Suprapubic skin (tissue), 4 donors: Measurements from ENCODE around the gene NHLRC4. TPM values are rescaled to one million over a fixed set of nuclear protein-coding genes. Genes with fewer than 3 reads are reported as not detected.

Source experiments
- DNase-seq, 2 donors: peaks; one replicate each; pipeline ENCODE4 v3.0.0-alpha.2; 2019; ENCODE audit warnings: low spot score in 2 of 2
- H3K27ac ChIP-seq: fragments of 200-600 bp; sonication (generic); one replicate; pipeline ENCODE4 v1.5.1; 2019
- H3K27me3 ChIP-seq: fragments of 200-600 bp; sonication (generic); one replicate; pipeline ENCODE4 v1.5.1; 2019
- H3K36me3 ChIP-seq: fragments of 200-600 bp; sonication (generic); one replicate; pipeline ENCODE4 v1.5.1; 2019
- H3K4me1 ChIP-seq: fragments of 200-600 bp; sonication (generic); one replicate; pipeline ENCODE4 v1.5.1; 2019
- H3K4me3 ChIP-seq: fragments of 200-600 bp; sonication (generic); one replicate; pipeline ENCODE4 v1.5.1; 2019; ENCODE audit warnings: mild to moderate bottlenecking
- H3K9me3 ChIP-seq: fragments of 200-600 bp; sonication (generic); one replicate; pipeline ENCODE4 v1.5.1; 2019
- CTCF ChIP-seq, 2 donors: fragments of 200-600 bp in 1 of 2; fragments of 450-650 bp in 1 of 2; sonication (generic) in 1 of 2; IDR thresholded peaks; one replicate each; pipeline ENCODE4 v1.5.1; 2016 to 2019; ENCODE audit warnings: antibody characterized with exemption in 2 of 2, mild to moderate bottlenecking in 1 of 2, moderate library complexity in 1 of 2
- EP300 ChIP-seq: sonication (generic); formaldehyde crosslinking; IDR thresholded peaks from one replicate; pipeline ENCODE4 v1.6.1; 2017; ENCODE audit warnings: antibody characterized with exemption
- POLR2A ChIP-seq, 2 donors: fragments of 450-650 bp; IDR thresholded peaks; one replicate each; pipeline ENCODE4 v1.6.1; 2017; ENCODE audit warnings: antibody characterized with exemption in 2 of 2, mild to moderate bottlenecking in 2 of 2, moderate library complexity in 2 of 2
- POLR2AphosphoS5 ChIP-seq, 3 donors: sonication (generic); formaldehyde crosslinking; IDR thresholded peaks; one replicate each; pipeline ENCODE4 v1.6.1; 2017; ENCODE audit warnings: antibody characterized with exemption in 3 of 3
- WGBS: methylation state at CpG from one replicate; pipeline ENCODE4 v1.1.5; 2018; 5-methylcytosine and 5-hydroxymethylcytosine counted together
- total RNA-seq, 4 donors: library from RNA; depleted of rRNA; stranded (reverse); fragments of >200 nt; gene quantifications; one replicate each; pipeline ENCODE4 v1.1.0, GENCODE V29; 2016

NHLRC4 gene
- total RNA-seq, 4 donors from 2014 or later = 0.29 to 0.79 (median 0.35) TPM

- 0% methylated on average over 1 of the region's 55 CpGs for WGBS
- no peak for DNase-seq
- Histone ChIP-seq H3K27me3 (no peaks in the 10 kb centered on the region), H3K9me3 (no peaks in the 10 kb centered on the region), H3K4me3 (peak overlapping the region; percentile 73), H3K27ac (peak overlapping the region; percentile 94), H3K4me1 (peaks cover 60% of the 10 kb centered on the region), H3K36me3 (no peaks in the 10 kb centered on the region)
- TF ChIP-seq EP300 (no peak), POLR2A (IDR thresholded peaks at IDR 0.05) (peak in 1 of 2 donors; percentile 16), CTCF (IDR thresholded peaks at IDR 0.05) (no peak), POLR2AphosphoS5 (IDR thresholded peaks at IDR 0.05) (no peak)
Measured at GRCh38 chr16:528111-529011, 38.4 kb upstream of the NHLRC4 start.

- H3K4me3 ChIP-seq = peak overlapping the region; percentile 73
- 41% methylated on average over 6 of the region's 12 CpGs for WGBS
- DNase-seq = no peak
- no peaks in the 10 kb centered on the region for H3K9me3 ChIP-seq
- H3K4me1 ChIP-seq = peaks cover 65% of the 10 kb centered on the region
- TF ChIP-seq POLR2AphosphoS5 (IDR thresholded peaks at IDR 0.05) = no peak
- no peak for TF ChIP-seq CTCF (IDR thresholded peaks at IDR 0.05)
- TF ChIP-seq POLR2A (IDR thresholded peaks at IDR 0.05) = no peak
- TF ChIP-seq EP300 = no peak
- no peaks in the 10 kb centered on the region for H3K27me3 ChIP-seq
- H3K36me3 ChIP-seq = no peaks in the 10 kb centered on the region
- peak overlapping the region; percentile 94 for H3K27ac ChIP-seq
Measured at GRCh38 chr16:529012-529575, 37.7 kb upstream of the NHLRC4 start.

GRCh38 chr16:530111-530817, 36.5 kb upstream of the NHLRC4 start:
- no peak for TF ChIP-seq POLR2AphosphoS5 (IDR thresholded peaks at IDR 0.05)
- TF ChIP-seq EP300 = no peak
- TF ChIP-seq CTCF (IDR thresholded peaks at IDR 0.05) = no peak
- no peak for TF ChIP-seq POLR2A (IDR thresholded peaks at IDR 0.05)
- Histone ChIP-seq H3K9me3 (no peaks in the 10 kb centered on the region), H3K27ac (no peak overlapping the region), H3K27me3 (no peaks in the 10 kb centered on the region), H3K4me1 (peaks cover 65% of the 10 kb centered on the region), H3K36me3 (no peaks in the 10 kb centered on the region), H3K4me3 (no peak overlapping the region)
- WGBS = 92% methylated on average over 9 of the region's 23 CpGs
- no peak for DNase-seq

GRCh38 chr16:531494-532125, 35.2 kb upstream of the NHLRC4 start:
- TF ChIP-seq POLR2A (IDR thresholded peaks at IDR 0.05) = no peak
- TF ChIP-seq CTCF (IDR thresholded peaks at IDR 0.05) = no peak
- no peak for TF ChIP-seq POLR2AphosphoS5 (IDR thresholded peaks at IDR 0.05)
- no peak for TF ChIP-seq EP300
- Histone ChIP-seq H3K9me3 (no peaks in the 10 kb centered on the region), H3K4me3 (no peak overlapping the region), H3K27me3 (no peaks in the 10 kb centered on the region), H3K36me3 (peaks cover 1% of the 10 kb centered on the region), H3K4me1 (peaks cover 58% of the 10 kb centered on the region), H3K27ac (no peak overlapping the region)
- DNase-seq = no peak
- WGBS = 89% methylated on average over 11 of the region's 16 CpGs
